Esophagus mucosa (tissue), 1 donor: ENCODE measurements around the gene TSC22D4. TPM values are rescaled to one million over a fixed set of nuclear protein-coding genes. Genes with fewer than 3 reads are reported as not detected.

Source experiments
- ATAC-seq: fragments of 200-7000 bp; cut with Tn5 transposase; one replicate; pipeline ENCODE4 v1.9.1; 2020
- total RNA-seq: library from RNA; stranded (reverse); gene quantifications from one replicate; pipeline ENCODE4 v1.2.4, GENCODE V29; 2023
- donor health status: DM: yes; HTN: yes; CAD: no.

The TSC22D4 gene
- total RNA-seq, 1 donor from 2014 or later, result 31.1 TPM

- ATAC-seq, result no peak
These were observed 51.2 kb downstream of the TSC22D4 start for GRCh38 chr7:100427762-100428198.

GRCh38 chr7:100426516-100426915 is 52.5 kb downstream of the TSC22D4 start:
- ATAC-seq, result no peak

- no peak for ATAC-seq
These were observed 53.7 kb downstream of the TSC22D4 start for GRCh38 chr7:100425347-100425746.

GRCh38 chr7:100423315-100423714 is 55.7 kb downstream of the TSC22D4 start:
- ATAC-seq, result no peak

- ATAC-seq, result no peak
These were observed 59.3 kb downstream of the TSC22D4 start for GRCh38 chr7:100419660-100420226.

GRCh38 chr7:100418930-100419659 is 59.9 kb downstream of the TSC22D4 start:
- no peak for ATAC-seq

Other genes starting within 250 kb of the TSC22D4 start
- gene SPDYE3, start 171.5 kb downstream of the TSC22D4 start, total RNA-seq, result not detected
- gene PILRB, start 121.1 kb downstream of the TSC22D4 start, total RNA-seq, result 15.0 TPM
- gene PILRA, start 105.7 kb downstream of the TSC22D4 start, total RNA-seq, result 2.7 TPM
- 1.4 TPM for gene ZCWPW1, start 50.5 kb downstream of the TSC22D4 start, total RNA-seq
- gene MEPCE, start 49.4 kb downstream of the TSC22D4 start, total RNA-seq, result 22.3 TPM
- gene PPP1R35, start 42.7 kb downstream of the TSC22D4 start, total RNA-seq, result 27.4 TPM
- gene SPACDR, start 15.0 kb downstream of the TSC22D4 start, total RNA-seq, result 0.24 TPM
- gene NYAP1, start 4.7 kb upstream of the TSC22D4 start, total RNA-seq, result 0.16 TPM
- 19.5 TPM for gene AGFG2, start 60.0 kb upstream of the TSC22D4 start, total RNA-seq
- gene SAP25, start 94.7 kb upstream of the TSC22D4 start, total RNA-seq, result 0.32 TPM
- gene LRCH4, start 106.9 kb upstream of the TSC22D4 start, total RNA-seq, result 19.3 TPM
- 0.32 TPM for gene FBXO24, start 107.1 kb upstream of the TSC22D4 start, total RNA-seq
- gene PCOLCE, start 123.1 kb upstream of the TSC22D4 start, total RNA-seq, result 5.2 TPM
- 23.2 TPM for gene MOSPD3, start 133.3 kb upstream of the TSC22D4 start, total RNA-seq
- gene TFR2, start 162.3 kb upstream of the TSC22D4 start, total RNA-seq, result 0.68 TPM
- gene ACTL6B, start 177.2 kb upstream of the TSC22D4 start, total RNA-seq, result not detected
- gene GNB2, start 194.5 kb upstream of the TSC22D4 start, total RNA-seq, result 289 TPM
- 10.4 TPM for gene GIGYF1, start 215.0 kb upstream of the TSC22D4 start, total RNA-seq
- gene POP7, start 226.9 kb upstream of the TSC22D4 start, total RNA-seq, result 33.4 TPM
- not detected for gene EPO, start 241.3 kb upstream of the TSC22D4 start, total RNA-seq